Right lobe of liver (tissue), 4 donors: ENCODE measurements around the gene GAPDH.

Experiments
- CTCF ChIP-seq, 4 donors: fragments of 200-600 bp in 3 of 4; fragments of 450-650 bp in 1 of 4; IDR thresholded peaks; one replicate each; pipeline versions ENCODE4 v1.5.1 to v1.8.0; 2016 to 2022; ENCODE audit warnings: antibody characterized with exemption in 4 of 4, mild to moderate bottlenecking in 2 of 4
- POLR2A ChIP-seq: fragments of 450-650 bp; IDR thresholded peaks from one replicate; pipeline ENCODE4 v1.6.1; 2017; ENCODE audit warnings: antibody characterized with exemption, mild to moderate bottlenecking
- donor health status: DM: no; HTN: no; CAD: no.
- donor health status: DM: no; HTN: no; CAD: no.
- donor health status: DM: no; HTN: yes; CAD: no.

- no peak for TF ChIP-seq CTCF (IDR thresholded peaks at IDR 0.05)
- TF ChIP-seq POLR2A = no peak
Measured at GRCh38 chr12:6552140-6552551, 17.8 kb downstream of the GAPDH start.
